T-helper 2 cell treated with Interferon-gamma antibody and Interleukin-4, amounts not matched to agents 5 μg/mL and 100 μg/mL, for 36 hours (primary cell): ENCODE data around the gene SPTBN1.

Experiments used
- DNase-seq: peaks from one replicate; pipeline ENCODE4 v3.0.0; 2021; ENCODE audit warnings: low spot score
- H3K27ac Mint-ChIP-seq: one replicate; pipeline ENCODE4 v1.8.0; 2021; ENCODE audit warnings: mild to moderate bottlenecking, mixed read lengths
- H3K27me3 Mint-ChIP-seq: one replicate; pipeline ENCODE4 v1.8.0; 2021; ENCODE audit warnings: low read depth, mixed read lengths
- H3K36me3 Mint-ChIP-seq: one replicate; pipeline ENCODE4 v1.8.0; 2021; ENCODE audit warnings: low read depth, mixed read lengths
- H3K4me1 Mint-ChIP-seq: one replicate; pipeline ENCODE4 v1.8.0; 2021; ENCODE audit warnings: low read depth, mixed read lengths
- H3K4me3 Mint-ChIP-seq: one replicate; pipeline ENCODE4 v1.8.0; 2022; ENCODE audit warnings: mild to moderate bottlenecking, moderate library complexity, mixed read lengths
- H3K9me3 Mint-ChIP-seq: one replicate; pipeline ENCODE4 v1.8.0; 2021; ENCODE audit warnings: mixed read lengths

SPTBN1 gene

GRCh38 chr2:54634564-54635511 is 178.7 kb downstream of the SPTBN1 start:
- Mint-ChIP-seq H3K4me3 (peak overlapping the region; percentile 38), H3K36me3 (peaks cover 74% of the 10 kb centered on the region), H3K9me3 (no peaks in the 10 kb centered on the region), H3K27me3 (no peaks in the 10 kb centered on the region), H3K4me1 (peaks cover 21% of the 10 kb centered on the region), H3K27ac (peak overlapping the region; percentile 83)
- DNase-seq: peak; percentile 8

- DNase-seq: no peak
- peaks cover 21% of the 10 kb centered on the region for H3K4me1 Mint-ChIP-seq
- H3K9me3 Mint-ChIP-seq: no peaks in the 10 kb centered on the region
- H3K36me3 Mint-ChIP-seq: peaks cover 67% of the 10 kb centered on the region
- H3K27me3 Mint-ChIP-seq: no peaks in the 10 kb centered on the region
- no peak overlapping the region for H3K4me3 Mint-ChIP-seq
- no peak overlapping the region for H3K27ac Mint-ChIP-seq
Observed at GRCh38 chr2:54635554-54636152, 179.5 kb downstream of the SPTBN1 start.

- H3K27me3 Mint-ChIP-seq: no peaks in the 10 kb centered on the region
- peaks cover 23% of the 10 kb centered on the region for H3K4me1 Mint-ChIP-seq
- no peak overlapping the region for H3K4me3 Mint-ChIP-seq
- peaks cover 65% of the 10 kb centered on the region for H3K36me3 Mint-ChIP-seq
- H3K27ac Mint-ChIP-seq: peak overlapping the region; percentile 52
- no peak for DNase-seq
- H3K9me3 Mint-ChIP-seq: no peaks in the 10 kb centered on the region
Observed at GRCh38 chr2:54636415-54637139, 180.4 kb downstream of the SPTBN1 start.

- no peak for DNase-seq
- peaks cover 20% of the 10 kb centered on the region for H3K4me1 Mint-ChIP-seq
- no peaks in the 10 kb centered on the region for H3K9me3 Mint-ChIP-seq
- H3K27me3 Mint-ChIP-seq: no peaks in the 10 kb centered on the region
- no peak overlapping the region for H3K4me3 Mint-ChIP-seq
- H3K36me3 Mint-ChIP-seq: peaks cover 65% of the 10 kb centered on the region
- H3K27ac Mint-ChIP-seq: no peak overlapping the region
Observed at GRCh38 chr2:54638103-54638502, 182.0 kb downstream of the SPTBN1 start.

GRCh38 chr2:54638774-54639187 is 182.7 kb downstream of the SPTBN1 start:
- DNase-seq: no peak
- Mint-ChIP-seq H3K4me1 (peaks cover 20% of the 10 kb centered on the region), H3K27ac (peak overlapping the region; percentile 61), H3K27me3 (no peaks in the 10 kb centered on the region), H3K36me3 (peaks cover 65% of the 10 kb centered on the region), H3K9me3 (no peaks in the 10 kb centered on the region), H3K4me3 (no peak overlapping the region)

- peak overlapping the region; percentile 38 for H3K27ac Mint-ChIP-seq
- peaks cover 14% of the 10 kb centered on the region for H3K4me1 Mint-ChIP-seq
- no peak for DNase-seq
- H3K9me3 Mint-ChIP-seq: no peaks in the 10 kb centered on the region
- H3K27me3 Mint-ChIP-seq: no peaks in the 10 kb centered on the region
- no peak overlapping the region for H3K4me3 Mint-ChIP-seq
- H3K36me3 Mint-ChIP-seq: peaks cover 64% of the 10 kb centered on the region
Observed at GRCh38 chr2:54639609-54640008, 183.5 kb downstream of the SPTBN1 start.

- H3K4me3 Mint-ChIP-seq: no peak overlapping the region
- H3K4me1 Mint-ChIP-seq: peaks cover 5% of the 10 kb centered on the region
- H3K36me3 Mint-ChIP-seq: peaks cover 67% of the 10 kb centered on the region
- no peak for DNase-seq
- no peaks in the 10 kb centered on the region for H3K9me3 Mint-ChIP-seq
- H3K27ac Mint-ChIP-seq: no peak overlapping the region
- no peaks in the 10 kb centered on the region for H3K27me3 Mint-ChIP-seq
Observed at GRCh38 chr2:54640834-54641540, 184.9 kb downstream of the SPTBN1 start.

GRCh38 chr2:54641988-54642387 is 185.9 kb downstream of the SPTBN1 start:
- no peaks in the 10 kb centered on the region for H3K9me3 Mint-ChIP-seq
- no peak overlapping the region for H3K4me3 Mint-ChIP-seq
- no peak for DNase-seq
- H3K27me3 Mint-ChIP-seq: no peaks in the 10 kb centered on the region
- no peak overlapping the region for H3K27ac Mint-ChIP-seq
- peaks cover 70% of the 10 kb centered on the region for H3K36me3 Mint-ChIP-seq
- H3K4me1 Mint-ChIP-seq: peaks cover 5% of the 10 kb centered on the region

GRCh38 chr2:54642677-54643430 is 186.7 kb downstream of the SPTBN1 start:
- H3K27me3 Mint-ChIP-seq: no peaks in the 10 kb centered on the region
- peaks cover 5% of the 10 kb centered on the region for H3K4me1 Mint-ChIP-seq
- H3K4me3 Mint-ChIP-seq: no peak overlapping the region
- H3K27ac Mint-ChIP-seq: no peak overlapping the region
- peaks cover 73% of the 10 kb centered on the region for H3K36me3 Mint-ChIP-seq
- no peak for DNase-seq
- H3K9me3 Mint-ChIP-seq: no peaks in the 10 kb centered on the region

GRCh38 chr2:54644236-54644635 is 188.1 kb downstream of the SPTBN1 start:
- Mint-ChIP-seq H3K27me3 (no peaks in the 10 kb centered on the region), H3K36me3 (peaks cover 72% of the 10 kb centered on the region), H3K27ac (peak overlapping the region; percentile 26), H3K4me1 (peaks cover 3% of the 10 kb centered on the region), H3K9me3 (no peaks in the 10 kb centered on the region), H3K4me3 (no peak overlapping the region)
- no peak for DNase-seq

- no peak for DNase-seq
- Mint-ChIP-seq H3K9me3 (no peaks in the 10 kb centered on the region), H3K4me3 (no peak overlapping the region), H3K36me3 (peaks cover 79% of the 10 kb centered on the region), H3K27me3 (no peaks in the 10 kb centered on the region), H3K27ac (no peak overlapping the region), H3K4me1 (no peaks in the 10 kb centered on the region)
Observed at GRCh38 chr2:54646170-54646927, 190.2 kb downstream of the SPTBN1 start.

- Mint-ChIP-seq H3K27me3 (no peaks in the 10 kb centered on the region), H3K9me3 (no peaks in the 10 kb centered on the region), H3K4me1 (peaks cover 8% of the 10 kb centered on the region), H3K4me3 (no peak overlapping the region), H3K27ac (no peak overlapping the region), H3K36me3 (peaks cover 77% of the 10 kb centered on the region)
- no peak for DNase-seq
Observed at GRCh38 chr2:54648256-54648655, 192.1 kb downstream of the SPTBN1 start.
